GM19467 (cell line): Measurements from ENCODE around the gene TNFSF8.

Experiments used
- ATAC-seq: cut with Tn5 transposase; IDR thresholded peaks from one replicate; pipeline ENCODE4 v1.9.1; 2021; ENCODE audit warnings: mild to moderate bottlenecking, moderate library complexity; ENCODE audit not compliant: unreplicated experiment

TNFSF8 gene

GRCh38 chr9:114930056-114930812 is at the start of gene TNFSF8:
Gene TNFSF8 (minus strand): TSS chr9:114930591. CDS start chr9:114930303, 288 bp downstream.
- no peak for ATAC-seq

- ATAC-seq: no peak
These were observed 42.8 kb upstream of the TNFSF8 start for GRCh38 chr9:114973216-114973615.

- ATAC-seq: no peak
These were observed 42.2 kb upstream of the TNFSF8 start for GRCh38 chr9:114972510-114973136.

GRCh38 chr9:114969269-114969668 is 38.9 kb upstream of the TNFSF8 start:
- ATAC-seq: no peak

- ATAC-seq: no peak
These were observed 38.3 kb upstream of the TNFSF8 start for GRCh38 chr9:114968671-114969070.

GRCh38 chr9:114965564-114965963 is 35.2 kb upstream of the TNFSF8 start:
- ATAC-seq: no peak

- no peak for ATAC-seq
These were observed 32.4 kb upstream of the TNFSF8 start for GRCh38 chr9:114962809-114963208.

GRCh38 chr9:114960276-114960675 is 29.9 kb upstream of the TNFSF8 start:
- ATAC-seq: no peak

- no peak for ATAC-seq
These were observed 28.4 kb upstream of the TNFSF8 start for GRCh38 chr9:114958844-114959235.

- no peak for ATAC-seq
These were observed 27.8 kb upstream of the TNFSF8 start for GRCh38 chr9:114958021-114958843.

- ATAC-seq: no peak
These were observed 27.2 kb upstream of the TNFSF8 start for GRCh38 chr9:114957558-114957957.

- ATAC-seq: no peak
These were observed 24.7 kb upstream of the TNFSF8 start for GRCh38 chr9:114954956-114955582.

GRCh38 chr9:114953959-114954358 is 23.6 kb upstream of the TNFSF8 start:
- no peak for ATAC-seq

- no peak for ATAC-seq
These were observed 22.7 kb upstream of the TNFSF8 start for GRCh38 chr9:114953046-114953445.

- no peak for ATAC-seq
These were observed 20.4 kb upstream of the TNFSF8 start for GRCh38 chr9:114950761-114951160.

GRCh38 chr9:114947058-114947457 is 16.7 kb upstream of the TNFSF8 start:
- no peak for ATAC-seq

GRCh38 chr9:114945616-114946412 is 15.4 kb upstream of the TNFSF8 start:
- ATAC-seq: no peak

- no peak for ATAC-seq
These were observed 11.0 kb upstream of the TNFSF8 start for GRCh38 chr9:114941376-114941775.

- no peak for ATAC-seq
These were observed 8.5 kb upstream of the TNFSF8 start for GRCh38 chr9:114938687-114939575.
